Activated naive CD4-positive, alpha-beta T cell treated with anti-CD3 and anti-CD28 coated beads, Interleukin-2, amount 50 U/mL, for 16 hours (primary cell): ENCODE results near the gene EMC9.

Experiments used
- DNase-seq: peaks from one replicate; pipeline ENCODE4 v3.0.0-alpha.2; 2020

Gene EMC9

GRCh38 chr14:24141097-24141880, at the start of gene EMC9:
EMC9 (minus strand) TSS chr14:24141591; CDS start chr14:24141304, 287 bp downstream.
- peak; percentile 100 for DNase-seq

- no peak for DNase-seq
These were observed 49.0 kb upstream of the EMC9 start for GRCh38 chr14:24190416-24190815.

DNA sequence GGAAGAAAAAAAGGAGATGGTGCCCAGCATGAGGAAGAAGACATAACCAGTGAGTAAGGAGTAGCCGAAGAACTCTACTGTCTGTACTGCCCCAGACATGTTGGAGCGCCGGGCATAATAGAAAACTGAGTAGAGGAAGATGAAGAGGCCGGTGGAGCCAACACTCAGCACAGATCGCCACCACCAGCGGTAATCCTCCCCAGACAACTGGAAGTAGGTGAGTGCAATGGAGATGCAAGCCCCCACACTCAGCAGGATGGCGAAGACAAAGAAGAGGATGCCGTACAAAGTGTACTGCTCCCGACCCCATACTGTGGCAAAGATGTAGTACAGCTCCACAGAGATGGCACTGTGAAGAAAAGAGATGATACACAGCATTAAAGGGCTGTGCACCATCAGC, 48.1 kb upstream of the EMC9 start:
- DNase-seq, result no peak

DNA sequence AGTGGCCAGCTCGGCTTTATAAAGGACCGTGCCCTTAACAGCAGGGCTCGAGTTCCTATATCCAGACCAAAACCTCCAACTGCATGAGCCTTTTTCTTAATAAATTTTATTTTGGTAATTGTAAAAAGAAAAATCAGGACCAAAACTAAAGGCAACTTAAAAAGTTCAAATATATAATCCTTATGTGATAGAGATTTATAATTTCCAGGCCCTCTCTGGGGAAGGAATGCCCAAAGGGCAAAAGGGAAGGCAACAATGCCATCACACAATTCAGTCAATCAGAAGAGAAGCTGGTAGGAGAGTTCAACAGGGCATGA, 47.6 kb upstream of the EMC9 start:
- no peak for DNase-seq

DNA sequence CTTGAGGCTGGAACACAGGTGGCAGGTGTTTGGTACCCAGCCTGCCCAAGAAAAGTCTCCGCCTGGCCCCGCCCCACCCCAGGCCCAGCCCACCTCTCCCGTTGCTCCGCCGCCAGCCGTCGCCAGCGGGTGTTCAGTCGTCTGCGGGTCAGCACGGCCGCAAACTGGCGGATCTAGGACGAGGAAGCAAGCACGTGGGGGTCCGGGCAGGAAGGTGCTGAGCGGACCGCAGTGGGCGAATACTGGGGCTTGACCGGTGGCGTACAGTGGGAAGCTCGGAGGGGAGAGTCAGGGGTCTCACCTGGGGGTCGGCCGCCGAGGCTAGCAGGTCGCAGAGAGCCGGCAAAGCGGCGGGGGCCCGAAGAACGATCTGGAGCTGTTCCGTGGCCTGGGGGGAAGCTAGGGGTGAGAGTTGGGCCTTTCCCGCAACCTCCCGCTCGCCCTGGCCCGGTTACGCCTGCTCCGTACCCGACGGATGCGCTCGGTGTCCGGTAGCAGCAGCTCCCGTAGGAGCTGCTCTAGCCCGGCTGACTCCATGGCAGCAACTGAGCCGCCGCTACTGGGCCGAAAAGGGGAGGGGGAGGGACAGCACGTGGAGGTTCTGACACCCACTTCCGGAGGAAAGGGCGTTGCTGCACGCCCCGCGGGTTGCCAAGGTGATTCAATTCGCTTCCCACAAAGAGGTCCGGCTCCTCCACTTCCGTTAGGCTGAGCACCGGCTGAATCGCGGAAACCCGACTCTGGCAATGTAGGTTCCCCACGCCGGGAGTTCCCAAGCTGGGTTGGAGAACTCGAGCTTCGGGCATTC, 47.1 kb upstream of the EMC9 start, which contains the start of gene IPO4:
TSS of gene IPO4 (minus strand) at position 566 of the 808 bp plus-strand sequence. CDS start at position 537, 29 bp downstream.
- peak; percentile 95 for DNase-seq

- DNase-seq, result no peak
These were observed 46.1 kb upstream of the EMC9 start for GRCh38 chr14:24187539-24187915.

- DNase-seq, result no peak
These were observed 45.6 kb upstream of the EMC9 start for GRCh38 chr14:24186831-24187538.

GRCh38 chr14:24185741-24186140, 44.4 kb upstream of the EMC9 start:
- no peak for DNase-seq

GRCh38 chr14:24185026-24185425, 43.6 kb upstream of the EMC9 start:
- no peak for DNase-seq

GRCh38 chr14:24184104-24184970, 42.9 kb upstream of the EMC9 start:
- DNase-seq, result no peak

DNA sequence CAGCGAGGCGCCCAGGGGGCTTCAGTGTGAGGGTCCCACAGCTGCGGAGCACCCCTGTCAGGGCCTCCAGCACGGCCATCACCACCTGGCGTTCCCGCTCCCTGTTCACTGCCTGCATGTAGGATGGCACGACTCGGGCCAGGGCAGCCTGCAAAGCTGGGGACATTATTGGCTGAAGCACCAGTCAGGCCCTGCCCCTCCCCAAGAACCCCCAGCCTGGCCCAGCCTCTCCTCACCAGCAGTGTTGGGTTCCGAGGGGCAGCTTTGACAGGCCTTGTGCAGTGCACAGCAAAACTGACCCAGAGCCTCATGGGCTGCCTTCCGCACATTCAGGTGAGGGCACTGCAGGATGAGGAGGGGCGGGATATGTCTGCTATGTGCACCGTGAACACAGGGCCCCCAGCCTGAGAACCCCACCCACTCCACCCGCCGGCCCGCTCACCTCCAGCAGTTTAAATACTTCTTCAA, 41.7 kb upstream of the EMC9 start:
- DNase-seq, result no peak

DNA sequence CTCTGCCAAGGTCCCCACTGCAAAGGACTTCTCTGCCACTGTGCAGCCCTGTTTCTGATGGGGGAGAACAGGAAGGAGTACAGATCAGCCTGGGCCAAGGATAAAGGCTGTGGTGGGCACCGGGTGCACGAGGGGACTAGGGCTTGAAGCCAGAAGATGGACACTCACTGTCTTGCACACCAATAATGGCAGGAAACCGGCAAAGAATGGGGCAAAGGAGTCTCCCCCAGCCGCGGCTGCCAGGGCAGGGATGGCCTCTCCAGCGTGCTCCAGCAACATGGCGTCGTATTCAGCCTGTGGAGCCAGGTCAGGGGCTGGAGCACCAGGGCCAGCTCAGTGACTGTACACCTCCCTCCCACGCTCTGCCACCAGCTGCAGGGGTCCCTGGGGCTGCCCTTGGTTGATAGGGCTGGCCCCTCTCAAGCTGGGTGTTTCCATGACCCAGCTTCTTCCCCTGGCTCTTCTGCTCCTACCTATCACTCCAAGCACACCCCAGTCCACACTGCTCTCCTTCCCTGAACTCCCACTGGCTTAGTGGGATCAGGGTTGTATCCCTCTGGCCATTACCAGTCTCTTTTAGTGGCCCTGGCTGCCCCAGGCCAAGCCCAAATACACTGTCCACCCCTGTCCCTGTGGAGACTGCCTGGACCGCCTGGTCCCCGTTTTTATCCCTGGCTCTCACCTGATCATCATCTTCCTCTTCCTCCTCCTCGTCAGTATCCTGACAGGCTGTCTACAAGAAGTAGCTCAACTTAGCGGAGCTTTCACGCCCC, 40.9 kb upstream of the EMC9 start:
- no peak for DNase-seq

DNA sequence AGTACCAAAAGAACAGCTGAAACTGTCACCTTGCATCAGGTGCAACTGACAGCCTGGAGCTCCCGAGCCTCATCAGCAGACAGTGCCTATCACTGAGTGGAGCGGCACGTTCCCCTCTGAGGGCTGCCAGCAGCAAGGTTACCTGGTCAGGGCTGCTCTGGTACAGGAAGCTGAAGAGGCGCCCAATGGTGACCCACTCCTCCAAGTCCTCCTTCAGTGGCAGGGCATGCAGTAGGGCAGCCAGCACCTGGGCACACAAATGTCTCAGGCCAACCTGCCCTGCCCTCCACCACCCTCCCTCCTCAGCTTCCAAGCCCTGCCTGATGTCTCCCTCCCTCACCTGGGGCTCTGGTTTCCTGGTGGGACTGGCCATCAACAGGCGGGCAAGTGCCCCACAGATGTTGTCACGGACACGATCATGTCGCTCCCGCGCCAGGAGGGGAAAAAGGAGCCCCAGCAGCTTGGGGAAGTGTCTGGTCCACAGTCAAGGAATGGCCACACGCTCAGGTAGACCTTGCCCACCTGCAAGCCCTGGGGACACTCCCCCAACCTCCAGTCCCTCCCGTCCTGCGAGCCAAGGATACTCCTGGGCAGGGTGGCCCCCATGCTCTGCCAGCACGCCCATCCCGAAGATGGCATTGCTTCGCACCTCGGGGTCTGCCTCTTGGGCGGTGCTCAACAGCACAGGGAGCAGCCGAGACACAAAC, 40.1 kb upstream of the EMC9 start:
- no peak for DNase-seq

DNA sequence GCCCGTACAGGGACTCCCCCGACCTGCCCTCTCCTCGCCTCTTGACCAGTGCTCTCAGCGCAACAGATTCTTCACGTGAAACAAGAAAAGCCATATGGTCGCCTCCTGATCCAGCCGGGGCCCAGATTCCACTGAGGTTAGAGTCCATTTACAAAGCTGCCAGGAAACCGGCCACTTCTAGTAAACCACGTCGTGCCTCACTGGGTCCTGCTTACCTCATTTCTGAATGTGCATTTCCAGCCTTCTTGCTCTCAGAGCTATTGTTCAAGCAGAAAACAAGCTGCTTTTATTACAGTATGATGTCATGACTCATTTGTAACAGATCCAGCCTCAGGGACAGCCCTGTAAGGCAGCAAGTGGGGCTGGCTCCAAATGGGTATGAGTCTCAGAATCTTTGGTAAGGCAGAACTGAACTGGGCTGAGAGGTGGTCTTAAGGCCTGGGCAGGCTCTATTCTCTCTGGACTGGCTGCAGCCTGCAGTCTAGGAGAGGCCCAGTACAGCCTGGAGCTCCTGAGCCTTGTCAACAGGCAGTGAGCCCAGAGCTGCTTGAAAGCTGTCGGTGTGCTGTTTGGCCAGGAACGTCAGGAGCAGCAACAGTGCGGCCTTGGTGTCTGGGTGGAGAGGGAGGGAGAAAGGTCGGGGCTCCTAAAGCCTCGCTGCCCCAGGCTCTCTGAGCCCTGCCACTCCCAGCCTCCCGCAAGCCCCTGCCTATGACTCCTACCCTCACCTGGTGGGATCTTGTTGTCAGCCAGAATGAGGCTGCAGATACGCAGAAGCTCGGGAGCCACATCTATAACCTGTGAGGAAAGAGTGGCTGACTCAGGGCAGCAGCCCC, 38.8 kb upstream of the EMC9 start:
- DNase-seq, result no peak

GRCh38 chr14:24179294-24179960, 38.0 kb upstream of the EMC9 start:
- no peak for DNase-seq

DNA sequence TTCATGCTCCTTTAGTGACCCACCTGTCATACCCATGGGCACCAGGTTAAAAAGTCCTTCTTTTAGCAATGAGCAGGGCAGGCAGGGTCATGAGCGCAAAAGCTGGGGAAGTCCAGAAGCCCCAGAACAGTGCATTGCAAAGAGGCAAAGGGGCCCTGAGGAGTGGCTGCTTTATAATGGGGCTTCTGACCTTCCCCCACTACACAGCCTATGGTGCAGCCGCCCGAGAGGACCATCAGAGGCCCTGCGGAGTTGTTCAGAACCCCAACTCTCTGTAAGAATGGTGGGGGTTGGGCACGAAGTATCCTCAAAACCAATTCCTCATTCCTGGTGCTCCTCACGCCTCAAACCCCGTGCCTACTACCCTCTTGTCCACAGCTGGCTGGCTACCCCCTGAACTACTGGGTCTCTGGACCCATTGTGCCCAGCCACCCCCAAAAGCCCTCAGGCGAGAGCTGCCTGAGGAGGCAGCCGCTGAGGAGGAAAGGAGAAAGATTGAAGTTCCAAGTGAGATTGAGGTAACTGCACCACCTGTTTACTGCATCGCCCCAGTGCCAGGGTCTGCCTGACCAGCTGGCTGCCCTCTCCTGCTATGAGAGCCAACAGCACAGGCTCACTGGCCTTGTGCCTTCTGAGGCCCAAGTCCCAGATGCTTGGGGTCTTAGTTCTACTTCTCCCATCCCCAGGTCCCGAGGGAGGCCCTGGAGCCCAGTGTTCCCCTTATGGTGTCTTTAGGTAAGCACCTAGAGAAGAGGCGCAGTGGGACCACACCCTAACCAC, 37.2 kb upstream of the EMC9 start:
- no peak for DNase-seq

- DNase-seq, result no peak
These were observed 36.5 kb upstream of the EMC9 start for GRCh38 chr14:24177891-24178290.

- no peak for DNase-seq
These were observed 35.8 kb upstream of the EMC9 start for GRCh38 chr14:24177041-24177825.
